ENCODE data around the gene TMTC1. TPM values are rescaled to one million over a fixed set of nuclear protein-coding genes. Genes with fewer than 3 reads are reported as not detected.

The TMTC1 gene
- total and polyA plus RNA-seq, 2 of the 8 experiments (the other 6 are each of a cell fraction or from before 2014, with no cell fraction given), result 15.4 to 20.8 TPM

GRCh38 chr12:29492891-29493290 is 290.9 kb downstream of the TMTC1 start:
- Histone ChIP-seq H3K4me2 (ENCODE audit: insufficient read depth in 1 of 2, low read depth in 2 of 2, low read length in 2 of 2) (no peak overlapping the region), H3K27me3 (replicated peaks in 1 of 4; ENCODE audit: control insufficient read depth in 3 of 4, extremely low read depth in 1 of 4, insufficient read depth in 3 of 4, low read length in 3 of 4) (no peaks in the 10 kb centered on the region), H2BK15ac (ENCODE audit: low read length) (no peak overlapping the region), H2AFZ (ENCODE audit: low read length) (no peak overlapping the region), H4K20me1 (replicated peaks in 1 of 2; ENCODE audit: control insufficient read depth in 1 of 2, insufficient read depth in 2 of 2, low read length in 2 of 2) (no peaks in the 10 kb centered on the region), H4K5ac (ENCODE audit: insufficient read length, low read depth, low read length) (no peak overlapping the region), H3K79me1 (ENCODE audit: low read depth, low read length) (no peaks in the 10 kb centered on the region), H3K4me3 (ENCODE audit: extremely low read depth in 1 of 4, insufficient read depth in 2 of 4, low read depth in 3 of 4, low read length in 4 of 4) (no peak overlapping the region), H3K18ac (ENCODE audit: extremely low read depth, low read length) (no peak overlapping the region), H4K91ac (replicated peaks; ENCODE audit: insufficient read length, low read length) (no peak overlapping the region), H3K9me3 (ENCODE audit: insufficient read depth in 2 of 2, low read depth in 1 of 2, low read length in 1 of 2) (no peaks in the 10 kb centered on the region; a peak in 1 of 4 replicates), H3K14ac (ENCODE audit: insufficient read length) (no peak overlapping the region), H3K4me1 (replicated peaks in 1 of 4; ENCODE audit: control insufficient read depth in 3 of 4, insufficient read depth in 4 of 4, low read length in 3 of 4) (no peaks in the 10 kb centered on the region), H3K56ac (replicated peaks; ENCODE audit: insufficient read length, low read depth, low read length) (no peak overlapping the region), H3K36me3 (ENCODE audit: control insufficient read depth in 2 of 4, insufficient read depth in 4 of 4, low read length in 3 of 4) (no peaks in the 10 kb centered on the region), H3K79me2 (ENCODE audit: control insufficient read depth in 1 of 2, insufficient read depth in 2 of 2, low read length in 2 of 2) (no peaks in the 10 kb centered on the region), H3K23ac (ENCODE audit: insufficient read length) (no peak overlapping the region), H3K27ac (ENCODE audit: low read depth, low read length) (no peak overlapping the region), H2BK120ac (replicated peaks; ENCODE audit: low read depth, low read length) (no peak overlapping the region), H4K8ac (ENCODE audit: extremely low read depth, insufficient read depth, low read length) (no peak overlapping the region), H3K23me2 (ENCODE audit: low read depth, low read length) (no peaks in the 10 kb centered on the region), H2BK20ac (ENCODE audit: low read length) (no peak overlapping the region), H2AK5ac (ENCODE audit: low read depth, low read length) (no peak overlapping the region), H3K9ac (replicated peaks in 1 of 4; ENCODE audit: extremely low read depth in 1 of 4, low read depth in 3 of 4, low read length in 3 of 4) (no peak overlapping the region), H2BK5ac (ENCODE audit: low read depth, low read length) (no peak overlapping the region), H2BK12ac (ENCODE audit: low read depth, low read length) (no peak overlapping the region), H3K4ac (replicated peaks; ENCODE audit: insufficient read length, low read depth, low read length) (no peak overlapping the region)
- FAIRE-seq (no peak), DNase-seq (ENCODE audit: low read depth in 1 of 2, low spot score in 2 of 2) (no peak)
- ChIA-PET POLR2A (ENCODE audit: partially characterized antibody) (no interaction called here), CTCF (ENCODE audit: partially characterized antibody) (no interaction called here)
- WGBS, 2 experiments (ENCODE audit: extremely low coverage in 1 of 2, insufficient coverage in 1 of 2, insufficient read length in 1 of 2, insufficient replicate concordance in 2 of 2, low coverage in 1 of 2, low lambda C conversion rate in 2 of 2, missing lambda C conversion rate in 1 of 2), result 90% methylated on average over 6 of the region's 6 CpGs; no CpG with 5 or more reads in 1 of the 2 experiments
- TF ChIP-seq EP300 (IDR thresholded peaks at IDR 0.05; ENCODE audit: borderline replicate concordance in 1 of 2, low read depth in 2 of 2, low read length in 2 of 2) (no peak), JUN (IDR thresholded peaks at IDR 0.05; ENCODE audit: low read depth, low read length) (no peak), SIN3A (conservative IDR thresholded peaks at IDR 0.05 in 1 of 2, IDR thresholded peaks at IDR 0.05 in 1 of 2; ENCODE audit: low read depth in 1 of 2, low read length in 2 of 2) (no peak), TBP (IDR thresholded peaks at IDR 0.05; ENCODE audit: low read depth, low read length) (no peak), CREB1 (IDR thresholded peaks at IDR 0.05) (no peak), CHD2 (IDR thresholded peaks at IDR 0.05; ENCODE audit: low read length) (no peak), HDAC2 (IDR thresholded peaks at IDR 0.05; ENCODE audit: borderline replicate concordance in 1 of 2, low read depth in 2 of 2, low read length in 2 of 2) (no peak), TAF1 (IDR thresholded peaks at IDR 0.05; ENCODE audit: low read depth, low read length) (no peak), KDM4A (IDR thresholded peaks at IDR 0.05; ENCODE audit: low read depth, low read length, severe bottlenecking) (no peak)
